SK-N-SH (cell line): ENCODE data around the gene AMDHD2. TPM values are rescaled to one million over a fixed set of nuclear protein-coding genes. Genes with fewer than 3 reads are reported as not detected.

Experiments used
- CTCF ChIA-PET: fragments of 300-600, 350-600 bp; formaldehyde crosslinking; extraction: SDS; loops from one replicate; lab custom pipeline; 2021; lab: Yijun Ruan, JAX
- POLR2A ChIA-PET: fragments of 350-600 bp; sonication (Branson Sonifier 250); formaldehyde crosslinking; extraction: SDS; loops from one replicate; lab custom pipeline; 2020; ENCODE audit warnings: antibody characterized with exemption, inconsistent platforms; lab: Yijun Ruan, JAX
- DNase-seq: peaks from one replicate; pipeline ENCODE4 v3.0.0; 2012
- H2AFZ ChIP-seq: fragments of 200-600 bp; sonication (generic); 2 replicates; pipeline ENCODE4 v1.8.1; 2016; ENCODE audit warnings: antibody characterized with exemption, mild to moderate bottlenecking, low read depth
- H3F3A ChIP-seq: fragments of 200-600 bp; sonication (generic); replicated peaks from 2 replicates; pipeline ENCODE3; 2016; ENCODE audit warnings: antibody characterized with exemption, mild to moderate bottlenecking; ENCODE audit not compliant: insufficient read depth
- H3K27ac ChIP-seq, 2 experiments: fragments of 200-500 bp in 1 of 2; fragments of 200-600 bp in 1 of 2; sonication (Bioruptor generic) in 1 of 2; sonication (generic), shearing (Covaris generic) in 1 of 2; 2 replicates each; pipeline versions ENCODE4 v1.5.1 to v1.6.1; 2014 to 2016; ENCODE audit warnings: low read depth in 2 of 2, inconsistent platforms in 1 of 2, low read length in 1 of 2, mild to moderate bottlenecking in 1 of 2, mixed read lengths in 1 of 2
- H3K27me3 ChIP-seq: fragments of 200-600 bp; sonication (generic), shearing (Covaris generic); 2 replicates; pipeline ENCODE4 v1.6.1; 2016; ENCODE audit warnings: mixed run types; ENCODE audit not compliant: insufficient read depth
- H3K36me3 ChIP-seq, 2 experiments: fragments of 200-500 bp in 1 of 2; fragments of 200-600 bp in 1 of 2; sonication (Bioruptor generic) in 1 of 2; sonication (generic) in 1 of 2; replicated peaks in 1 of 2; 2 replicates each; pipeline versions ENCODE3 to v1.5.1; 2014 to 2016; ENCODE audit warnings: low read length in 1 of 2, mild to moderate bottlenecking in 1 of 2; ENCODE audit not compliant: insufficient read depth in 2 of 2, control insufficient read depth in 1 of 2
- H3K4me1 ChIP-seq, 2 experiments: fragments of 200-500 bp in 1 of 2; fragments of 200-600 bp in 1 of 2; sonication (Bioruptor generic) in 1 of 2; sonication (generic), shearing (Covaris generic) in 1 of 2; 2 replicates each; pipeline versions ENCODE4 v1.5.1 to v1.6.1; 2014 to 2016; ENCODE audit warnings: low read depth in 1 of 2, low read length in 1 of 2, mixed run types in 1 of 2; ENCODE audit not compliant: insufficient read depth in 2 of 2, control insufficient read depth in 1 of 2
- H3K4me2 ChIP-seq: fragments of 200-600 bp; sonication (generic), shearing (Covaris generic); 2 replicates; pipeline ENCODE4 v1.6.1; 2017; ENCODE audit warnings: mixed run types
- H3K4me3 ChIP-seq, 2 experiments: fragments of 200-500 bp in 1 of 2; fragments of 200-600 bp in 1 of 2; sonication (Bioruptor generic) in 1 of 2; sonication (generic), shearing (Covaris generic) in 1 of 2; 2 replicates each; pipeline versions ENCODE4 v1.5.1 to v1.8.1; 2014 to 2016; ENCODE audit warnings: low read depth in 2 of 2, inconsistent platforms in 1 of 2, low read length in 1 of 2, mild to moderate bottlenecking in 1 of 2, mixed read lengths in 1 of 2, moderate library complexity in 1 of 2
- H3K79me2 ChIP-seq: fragments of 200-600 bp; sonication (generic); 2 replicates; pipeline ENCODE4 v1.8.1; 2017; ENCODE audit warnings: mild to moderate bottlenecking; ENCODE audit not compliant: insufficient read depth
- H3K9ac ChIP-seq: fragments of 200-600 bp; sonication (generic); 2 replicates; pipeline ENCODE4 v1.6.1; 2017; ENCODE audit warnings: mixed run types
- H3K9me2 ChIP-seq: fragments of 200-600 bp; sonication (generic); 2 replicates; pipeline ENCODE4 v1.6.1; 2017; ENCODE audit warnings: mixed run types
- H3K9me3 ChIP-seq: fragments of 200-600 bp; sonication (generic); 2 replicates; pipeline ENCODE4 v1.6.1; 2017; ENCODE audit warnings: mixed run types, mild to moderate bottlenecking, moderate library complexity
- H4K20me1 ChIP-seq: fragments of 200-600 bp; sonication (generic); 2 replicates; pipeline ENCODE4 v1.6.1; 2017; ENCODE audit warnings: mild to moderate bottlenecking, mixed run types; ENCODE audit not compliant: insufficient read depth
- EP300 ChIP-seq, 2 experiments: IDR thresholded peaks; 2 replicates each; pipeline versions ENCODE4 v1.4.0 to v1.6.1; 2012; ENCODE audit warnings: borderline replicate concordance in 1 of 2, low read depth in 1 of 2, low read length in 1 of 2
- FOXM1 ChIP-seq: IDR thresholded peaks from 2 replicates; pipeline ENCODE4 v1.4.0; 2012; ENCODE audit warnings: low read depth, mild to moderate bottlenecking
- IRF3 ChIP-seq: fragments of 150-350 bp; IDR thresholded peaks from 2 replicates; pipeline ENCODE4 v1.6.1; 2016; ENCODE audit warnings: mild to moderate bottlenecking, low read depth, low read length
- MAX ChIP-seq: IDR thresholded peaks from 2 replicates; pipeline ENCODE4 v1.4.0; 2012; ENCODE audit warnings: low read depth
- MEF2A ChIP-seq: IDR thresholded peaks from 2 replicates; pipeline ENCODE4 v1.4.0; 2012; ENCODE audit warnings: low read depth, borderline replicate concordance
- NFIC ChIP-seq: IDR thresholded peaks from 2 replicates; pipeline ENCODE4 v1.4.0; 2012; ENCODE audit warnings: borderline replicate concordance
- NRF1 ChIP-seq: IDR thresholded peaks from 2 replicates; pipeline ENCODE4 v1.6.1; 2012; ENCODE audit warnings: low read depth, mild to moderate bottlenecking, low read length
- PBX3 ChIP-seq: IDR thresholded peaks from 2 replicates; pipeline ENCODE4; 2012
- POLR2AphosphoS5 ChIP-seq: IDR thresholded peaks from 2 replicates; pipeline ENCODE4 v1.6.1; 2012; ENCODE audit warnings: low read depth, low read length
- RFX5 ChIP-seq: IDR thresholded peaks from 2 replicates; pipeline ENCODE4 v1.6.1; 2012; ENCODE audit warnings: mild to moderate bottlenecking, improper control_type of control experiment, low read length
- SIN3A ChIP-seq: IDR thresholded peaks from 2 replicates; pipeline ENCODE4 v1.6.1; 2012; ENCODE audit warnings: low read depth, mild to moderate bottlenecking, low read length, moderate library complexity, borderline replicate concordance
- SMC3 ChIP-seq: IDR thresholded peaks from 2 replicates; pipeline ENCODE4 v1.6.1; 2012; ENCODE audit warnings: low read depth, low read length, improper control_type of control experiment
- TAF1 ChIP-seq: IDR thresholded peaks from 2 replicates; pipeline ENCODE4 v1.6.1; 2012; ENCODE audit warnings: low read depth, mild to moderate bottlenecking, low read length, moderate library complexity, borderline replicate concordance
- USF1 ChIP-seq: IDR thresholded peaks from 2 replicates; pipeline ENCODE4 v1.4.0; 2012; ENCODE audit warnings: low read depth, borderline replicate concordance
- YY1 ChIP-seq: IDR thresholded peaks from 2 replicates; pipeline ENCODE4 v1.4.0; 2012; ENCODE audit warnings: low read depth, mild to moderate bottlenecking
- WGBS: methylation state at CpG from one replicate; pipeline ENCODE4 v1.1.6; 2017; ENCODE audit warnings: low lambda C conversion rate; 5-methylcytosine and 5-hydroxymethylcytosine counted together
- polyA plus RNA-seq, 3 experiments: library from polyadenylated mRNA; depleted of rRNA; stranded (reverse); fragments of >200 nt; gene quantifications; 2 replicates each; pipeline ENCODE4 v1.2.3, GENCODE V29; 2012

AMDHD2 gene
- polyA plus RNA-seq, 1 of the 3 experiments (the other 2 are of a cell fraction), result 38.1 TPM

- H4K20me1 ChIP-seq, result 0 out of 2 replicates have a peak, but pooled peaks cover 4% of the 10 kb centered on the region
- WGBS, result 87% methylated on average over 11 of the region's 18 CpGs
- peaks cover 0 to 19% of the 10 kb centered on the region in 2 experiments; a peak in 1 of 4 replicates for H3K4me1 ChIP-seq
- ChIA-PET CTCF (interaction anchor here (0.6 to 4.3 kb wide), 34 partner anchors 10 to 307 kb away, joined by 3 to 95 read pairs (median 6); partner anchors contain the start of genes ABCA3, AMDHD2, ATP6V0C and CCNF), POLR2A (interaction anchor here (1.0 to 2.6 kb wide), 6 partner anchors 18 to 72 kb away, joined by 4 to 19 read pairs (median 4); partner anchors contain the start of genes AMDHD2, CCNF, NTN3 and TBC1D24)
- no peaks in the 10 kb centered on the region for H3K9me3 ChIP-seq
- H3K4me3 ChIP-seq, result no peak overlapping the region
- no peaks in the 10 kb centered on the region for H3K27me3 ChIP-seq
- no peak overlapping the region; a peak in 1 of 4 replicates for H3K27ac ChIP-seq
- no peak overlapping the region for H3K4me2 ChIP-seq
- H3K79me2 ChIP-seq, result no peaks in the 10 kb centered on the region
- no peak for DNase-seq
- no peak overlapping the region for H3K9ac ChIP-seq
- H2AFZ ChIP-seq, result no peak overlapping the region
- H3K9me2 ChIP-seq, result no peaks in the 10 kb centered on the region
- H3F3A ChIP-seq, result peaks cover 4% of the 10 kb centered on the region
- TF ChIP-seq FOXM1 (no peak), TAF1 (no peak), POLR2AphosphoS5 (no peak), MEF2A (no peak), EP300 (IDR thresholded peaks at IDR 0.05; ENCODE audit: borderline replicate concordance in 1 of 2, low read depth in 1 of 2, low read length in 1 of 2) (no peak), IRF3 (no peak), USF1 (no peak), PBX3 (no peak), NRF1 (no peak), SMC3 (no peak), RFX5 (no peak), YY1 (no peak), SIN3A (no peak), MAX (no peak), NFIC (no peak)
- H3K36me3 ChIP-seq, result peaks cover 0 to 13% of the 10 kb centered on the region in 2 experiments
Measured at GRCh38 chr16:2501946-2502895, 17.9 kb upstream of the AMDHD2 start.
